SK-N-MC (cell line): ENCODE results near the gene RCL1.
"Not testable (repeated sequence)": the region's sequence is repeated elsewhere in the genome, so short reads cannot be mapped to it uniquely, and the experiment has no call there.

Source experiments
- DNase-seq: peaks from one replicate; pipeline ENCODE4 v3.0.0-alpha.2; 2011; ENCODE audit warnings: low read depth, low spot score
- H3K27ac ChIP-seq: fragments of 200-600 bp; sonication (generic); 2 replicates; pipeline ENCODE4 v1.5.1; 2016; ENCODE audit warnings: mixed run types
- H3K36me3 ChIP-seq: fragments of 200-600 bp; sonication (generic); 2 replicates; pipeline ENCODE4 v1.6.1; 2017; ENCODE audit warnings: antibody characterized with exemption, low read length, mixed read lengths; ENCODE audit not compliant: insufficient read depth
- H3K4me3 ChIP-seq: fragments of 200-600 bp; sonication (generic); 2 replicates; pipeline ENCODE4 v1.5.1; 2016
- H3K9ac ChIP-seq: fragments of 200-600 bp; sonication (generic); 2 replicates; pipeline ENCODE4 v1.8.0; 2017; ENCODE audit warnings: mixed run types, mixed read lengths; ENCODE audit not compliant: insufficient read length
- H3K9me3 ChIP-seq: fragments of 200-600 bp; sonication (generic); 2 replicates; pipeline ENCODE4 v1.6.1; 2017; ENCODE audit warnings: low read depth, mild to moderate bottlenecking, antibody characterized with exemption, low read length, moderate library complexity, mixed read lengths
- EZH2 ChIP-seq: fragments of 200-600 bp; sonication (generic); IDR thresholded peaks from one replicate; pipeline ENCODE4 v1.6.1; 2017; ENCODE audit warnings: antibody characterized with exemption
- FOXP2 ChIP-seq: optimal IDR thresholded peaks from 2 replicates; pipeline ENCODE3; 2011; ENCODE audit warnings: mild to moderate bottlenecking, moderate library complexity; ENCODE audit not compliant: insufficient read depth; ENCODE audit errors: extremely low read length, control extremely low read depth
- POLR2AphosphoS5 ChIP-seq: IDR thresholded peaks from 2 replicates; pipeline ENCODE4 v1.6.1; 2012; ENCODE audit warnings: mild to moderate bottlenecking, low read depth, low read length, borderline replicate concordance

RCL1 gene

DNA sequence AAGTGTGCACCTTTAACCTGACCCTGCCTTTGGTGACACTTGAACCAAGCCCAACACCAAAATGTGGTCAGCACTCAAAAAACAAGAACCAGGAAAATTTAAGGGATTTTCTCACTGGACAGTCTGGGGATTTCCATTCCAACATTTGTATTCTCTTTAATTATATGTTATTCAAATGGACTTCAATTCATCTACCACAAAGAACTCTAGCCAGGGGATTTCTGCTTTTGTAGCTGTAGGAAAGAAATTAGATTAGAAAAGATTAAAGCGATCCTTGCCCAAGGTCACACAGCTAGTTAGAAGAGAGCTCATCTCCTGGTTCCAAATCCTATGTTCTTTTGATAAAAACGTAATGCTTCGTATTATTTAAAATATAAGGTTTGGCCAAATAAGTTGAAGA, 97.5 kb downstream of the RCL1 start:
- TF ChIP-seq FOXP2: no peak
- Histone ChIP-seq H3K9me3 (no peaks in the 10 kb centered on the region), H3K36me3 (no peaks in the 10 kb centered on the region), H3K9ac (no peak overlapping the region), H3K4me3 (no peak overlapping the region), H3K27ac (no peak overlapping the region)
- DNase-seq: no peak

DNA sequence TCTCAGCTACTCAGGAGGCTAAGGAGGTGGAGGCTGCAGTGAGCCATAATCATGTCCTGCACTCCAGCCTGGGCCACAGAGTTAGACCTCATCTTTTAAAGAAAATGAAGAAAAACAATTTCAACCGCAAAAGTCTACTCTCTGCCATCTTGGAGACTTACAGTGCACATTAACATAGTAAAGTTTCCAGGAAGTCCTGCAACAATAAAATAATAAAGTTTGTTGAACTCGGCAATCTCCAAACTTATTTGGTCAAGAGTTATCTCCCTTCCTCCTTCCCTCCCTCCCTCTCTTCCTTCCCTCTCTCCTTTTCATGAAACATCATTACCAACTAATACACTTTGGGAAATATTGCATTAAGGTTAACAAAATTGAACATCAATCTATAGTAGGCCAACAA, 98.2 kb downstream of the RCL1 start:
- H3K9me3 ChIP-seq: no peaks in the 10 kb centered on the region
- no peak for TF ChIP-seq EZH2
- no peak for TF ChIP-seq POLR2AphosphoS5
- TF ChIP-seq FOXP2: no peak
- H3K4me3 ChIP-seq: no peak overlapping the region
- no peaks in the 10 kb centered on the region for H3K36me3 ChIP-seq
- H3K9ac ChIP-seq: no peak overlapping the region
- no peak for DNase-seq
- no peak overlapping the region for H3K27ac ChIP-seq

DNA sequence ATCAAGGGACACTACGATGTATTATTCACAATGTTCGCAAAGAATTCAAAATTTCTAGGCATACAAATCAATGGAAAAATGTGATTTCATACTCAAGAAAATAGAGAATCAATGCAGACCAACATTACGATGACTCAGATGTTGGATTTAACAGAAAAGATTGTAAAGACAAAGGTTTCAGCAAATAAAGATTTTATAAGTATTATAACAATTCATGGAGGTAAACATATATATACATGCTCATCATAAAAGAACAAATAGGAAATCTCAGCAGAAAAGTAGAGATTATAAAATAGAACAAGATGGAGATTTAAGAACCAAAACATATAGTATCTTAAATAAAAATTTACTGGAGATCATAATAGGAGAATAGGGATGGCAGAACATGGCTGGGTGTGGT, 98.9 kb downstream of the RCL1 start:
- Histone ChIP-seq H3K27ac (no peak overlapping the region), H3K4me3 (no peak overlapping the region), H3K9ac (no peak overlapping the region), H3K36me3 (no peaks in the 10 kb centered on the region), H3K9me3 (no peaks in the 10 kb centered on the region)
- DNase-seq: no peak
- TF ChIP-seq POLR2AphosphoS5: no peak
- no peak for TF ChIP-seq EZH2
- no peak for TF ChIP-seq FOXP2

DNA sequence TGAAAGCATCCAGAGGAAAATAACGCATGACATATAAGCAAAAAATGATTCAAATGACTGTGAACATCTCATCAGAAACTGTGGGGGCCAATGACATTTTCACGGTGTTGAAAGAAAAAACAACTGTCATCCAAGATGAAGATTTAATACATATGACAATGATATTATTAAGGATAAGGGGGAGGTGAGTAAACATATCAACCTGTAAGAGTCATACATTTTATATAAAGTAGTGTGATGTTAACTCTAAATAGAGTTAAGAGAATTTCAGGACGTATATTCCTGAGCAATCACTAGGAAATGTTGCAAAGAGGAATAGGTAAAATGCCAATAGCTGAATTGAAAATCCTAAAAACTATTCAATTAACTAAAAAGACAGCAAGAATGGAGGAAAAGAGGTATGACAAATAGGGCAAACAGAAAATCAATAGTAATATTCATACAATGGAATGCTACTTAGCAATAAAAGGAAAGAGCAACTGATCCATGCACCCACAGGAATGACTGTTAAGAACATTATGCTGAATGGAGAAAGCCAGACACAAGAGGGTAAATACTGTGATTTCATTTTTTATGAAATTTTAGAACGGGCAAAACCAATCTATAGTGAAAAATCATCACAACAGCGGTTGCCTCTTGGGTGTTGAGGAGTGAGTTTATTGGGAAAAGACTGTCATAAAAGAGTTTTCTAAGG, 99.9 kb downstream of the RCL1 start:
- no peak overlapping the region for H3K27ac ChIP-seq
- H3K36me3 ChIP-seq: no peaks in the 10 kb centered on the region
- no peak overlapping the region for H3K4me3 ChIP-seq
- H3K9ac ChIP-seq: no peak overlapping the region
- no peaks in the 10 kb centered on the region for H3K9me3 ChIP-seq
- DNase-seq: no peak
- TF ChIP-seq EZH2 (no peak), FOXP2 (no peak), POLR2AphosphoS5 (no peak)

DNA sequence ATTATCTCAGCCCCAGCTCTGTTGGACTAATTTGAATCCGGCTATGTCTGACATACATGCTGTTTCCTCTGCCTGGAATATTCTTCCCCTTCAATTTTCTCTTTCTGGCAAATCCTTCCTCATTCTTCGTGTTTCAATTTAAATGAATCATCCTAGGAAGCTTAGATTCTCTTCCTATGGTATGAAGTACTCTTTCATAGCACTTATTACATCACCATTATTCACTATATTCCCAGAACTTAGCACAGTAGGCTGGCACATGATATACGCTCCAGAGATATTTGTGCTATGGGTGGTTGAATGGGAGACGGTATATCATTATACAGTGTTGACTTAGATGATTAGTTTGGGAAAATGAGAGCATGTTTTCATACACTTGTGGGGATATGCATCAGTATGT, 101.3 kb downstream of the RCL1 start:
- Histone ChIP-seq H3K27ac (no peak overlapping the region), H3K9ac (no peak overlapping the region), H3K36me3 (no peaks in the 10 kb centered on the region), H3K9me3 (no peaks in the 10 kb centered on the region), H3K4me3 (no peak overlapping the region)
- DNase-seq: no peak
- TF ChIP-seq POLR2AphosphoS5 (no peak), EZH2 (no peak), FOXP2 (no peak)

DNA sequence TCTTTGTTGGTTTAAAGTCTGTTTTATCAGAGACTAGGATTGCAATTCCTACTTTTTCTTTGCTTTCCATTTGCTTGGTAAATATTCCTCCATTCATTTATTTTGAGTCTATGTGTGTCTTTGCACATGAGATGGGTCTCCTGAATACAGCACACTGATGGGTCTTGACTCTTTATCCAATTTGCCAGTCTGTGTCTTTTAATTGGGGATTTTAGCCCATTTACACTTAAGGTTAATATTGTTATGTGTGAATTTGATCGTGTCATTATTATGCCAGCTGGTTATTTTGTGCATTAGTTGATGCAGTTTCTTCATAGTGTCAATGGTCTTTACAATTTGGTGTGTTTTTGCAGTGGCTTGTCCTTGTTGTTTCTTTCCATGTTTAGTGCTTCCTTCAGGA, 107.1 kb downstream of the RCL1 start:
- not testable (repeated sequence) for H3K4me3 ChIP-seq, DNase-seq, H3K9ac ChIP-seq, H3K9me3 ChIP-seq, H3K27ac ChIP-seq, H3K36me3 ChIP-seq

DNA sequence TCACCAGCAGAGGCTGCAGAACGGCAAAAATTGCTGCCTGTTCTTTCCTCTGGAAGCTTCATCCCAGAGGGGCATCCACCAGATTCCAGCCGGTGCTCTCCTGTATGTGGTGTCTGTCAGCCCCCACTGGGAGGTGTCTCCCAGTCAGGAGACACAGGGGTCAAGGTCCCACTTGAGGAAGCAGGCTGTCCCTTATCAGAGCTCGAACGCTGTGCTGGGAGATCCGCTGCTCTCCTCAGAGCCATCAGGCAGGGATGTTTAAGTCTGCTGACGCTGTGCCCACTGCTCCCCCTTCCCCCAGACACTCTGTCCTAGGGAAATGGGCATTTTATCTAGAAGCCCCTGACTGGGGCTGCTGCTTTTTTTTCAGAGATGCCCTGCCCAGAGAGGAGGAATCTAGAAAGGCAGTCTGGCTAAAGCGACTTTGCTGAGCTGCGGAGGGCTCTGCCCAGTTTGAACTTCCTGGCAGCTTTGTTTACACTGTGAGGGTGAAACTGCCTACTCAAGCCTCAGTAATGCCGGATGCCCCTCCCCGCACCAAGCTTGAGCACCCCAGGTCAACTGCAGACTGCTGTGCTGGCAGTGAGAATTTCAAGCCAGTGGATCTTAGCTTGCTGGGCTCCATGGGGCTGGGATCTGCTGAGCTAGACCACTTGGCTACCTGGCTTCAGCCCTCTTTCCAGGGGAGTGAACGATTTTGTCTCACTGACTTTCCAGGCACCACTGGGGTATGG, 108.8 kb downstream of the RCL1 start:
- not testable (repeated sequence) for DNase-seq, H3K27ac ChIP-seq, H3K9ac ChIP-seq, H3K4me3 ChIP-seq, H3K9me3 ChIP-seq, H3K36me3 ChIP-seq

DNA sequence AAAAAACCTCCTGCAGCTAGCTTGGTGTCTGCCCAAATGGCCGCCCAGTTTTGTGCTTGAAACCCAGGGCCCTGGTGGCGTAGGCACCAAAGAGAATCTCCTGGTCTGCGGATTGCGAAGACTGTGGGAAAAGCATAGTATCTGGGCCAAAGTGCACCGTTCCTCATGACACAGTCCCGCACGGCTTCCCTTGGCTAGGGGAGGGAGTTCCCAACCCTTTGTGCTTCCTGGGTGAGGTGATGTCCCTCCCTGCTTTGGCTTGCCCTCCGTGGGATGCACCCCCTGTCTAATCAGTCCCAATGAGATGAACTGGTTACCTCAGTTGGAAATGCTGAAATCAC, 109.4 kb downstream of the RCL1 start:
- no peak overlapping the region for H3K27ac ChIP-seq
- no peak overlapping the region for H3K9ac ChIP-seq
- no peak overlapping the region for H3K4me3 ChIP-seq
- H3K36me3 ChIP-seq: no peaks in the 10 kb centered on the region
- H3K9me3 ChIP-seq: no peaks in the 10 kb centered on the region
- no peak for TF ChIP-seq FOXP2
- TF ChIP-seq POLR2AphosphoS5: no peak
- TF ChIP-seq EZH2: no peak
- no peak for DNase-seq

DNA sequence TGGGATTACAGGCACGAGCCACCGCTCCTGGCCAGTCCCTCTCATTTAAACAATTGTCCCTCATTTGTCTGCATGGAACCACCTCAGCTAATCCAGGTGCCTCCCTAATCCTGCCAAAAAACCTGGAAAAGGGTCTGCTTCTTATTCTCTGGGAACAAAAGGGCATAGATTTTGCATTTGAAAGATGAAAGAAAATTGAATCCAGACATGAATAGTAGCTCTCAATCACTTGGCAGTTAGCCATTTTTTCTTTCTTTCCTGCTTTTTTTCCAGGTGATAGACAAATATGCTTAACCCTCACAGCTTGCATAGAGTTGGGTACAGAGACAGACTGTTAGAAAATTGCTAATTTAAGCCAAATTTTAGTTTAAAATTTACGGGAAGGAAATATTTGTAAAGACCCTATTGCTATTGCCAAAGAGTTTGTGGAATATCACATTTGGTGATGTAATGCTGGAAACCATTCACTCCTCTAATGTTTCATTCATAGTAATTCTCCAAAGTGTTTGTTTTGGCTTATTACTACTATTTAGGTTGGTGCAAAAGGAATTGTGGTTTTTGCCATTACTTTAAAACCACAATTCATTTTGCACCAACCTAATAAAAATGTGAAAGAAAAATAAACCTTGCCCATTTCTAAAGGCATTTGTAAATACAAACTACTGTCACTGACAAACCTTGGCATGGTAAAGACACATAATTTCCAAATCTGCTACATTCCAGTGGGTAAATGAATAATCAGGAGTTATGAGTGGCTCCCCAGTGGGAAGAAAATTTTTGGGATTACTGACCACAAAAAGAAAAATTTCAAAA, 111.8 kb downstream of the RCL1 start:
- Histone ChIP-seq H3K27ac (no peak overlapping the region), H3K9ac (no peak overlapping the region), H3K9me3 (no peaks in the 10 kb centered on the region), H3K4me3 (no peak overlapping the region), H3K36me3 (no peaks in the 10 kb centered on the region)
- TF ChIP-seq EZH2 (no peak), POLR2AphosphoS5 (no peak), FOXP2 (no peak)
- no peak for DNase-seq
